DND-41 (cell line): ENCODE results near the gene FRMPD1.

Experiments
- ATAC-seq: fragments of 200-7000 bp; cut with Tn5 transposase; 3 replicates; pipeline ENCODE4 v1.9.1; 2021; ENCODE audit warnings: low read depth; ENCODE audit not compliant: insufficient read depth
- DNase-seq: peaks from one replicate; pipeline ENCODE4 v3.0.0-alpha.2; 2020
- H2AFZ ChIP-seq: 2 replicates; pipeline ENCODE4 v1.6.0; 2012; ENCODE audit warnings: low read depth, low read length
- H3K27ac ChIP-seq: 2 replicates; pipeline ENCODE4 v1.5.1; 2012; ENCODE audit warnings: low read length, inconsistent platforms
- H3K27me3 ChIP-seq: fragments of 200-600 bp; sonication (generic); 2 replicates; pipeline ENCODE4 v1.6.0; 2012; ENCODE audit warnings: low read length, mild to moderate bottlenecking, inconsistent platforms; ENCODE audit not compliant: insufficient read depth, poor library complexity
- H3K36me3 ChIP-seq: 2 replicates; pipeline ENCODE4 v1.5.1; 2012; ENCODE audit warnings: low read length, inconsistent platforms; ENCODE audit not compliant: insufficient read depth
- H3K4me1 ChIP-seq: 2 replicates; pipeline ENCODE4 v1.5.1; 2012; ENCODE audit warnings: mild to moderate bottlenecking, low read length; ENCODE audit not compliant: insufficient read depth
- H3K4me2 ChIP-seq: 2 replicates; pipeline ENCODE4 v1.6.0; 2012; ENCODE audit warnings: mild to moderate bottlenecking, moderate library complexity, low read length, inconsistent platforms; ENCODE audit not compliant: insufficient read depth
- H3K4me3 ChIP-seq, 2 experiments: fragments of 200-600 bp in 1 of 2; shearing (Covaris generic) in 1 of 2; 2 replicates each; pipeline ENCODE4 v1.5.1; 2012 to 2016; ENCODE audit warnings: inconsistent platforms in 2 of 2, low read length in 2 of 2, mild to moderate bottlenecking in 2 of 2, low read depth in 1 of 2, moderate library complexity in 1 of 2
- H3K79me2 ChIP-seq: 2 replicates; pipeline ENCODE4 v1.6.0; 2012; ENCODE audit warnings: low read length, inconsistent platforms; ENCODE audit not compliant: insufficient read depth
- H3K9ac ChIP-seq: 2 replicates; pipeline ENCODE4 v1.6.0; 2012; ENCODE audit warnings: low read depth, mild to moderate bottlenecking, inconsistent platforms, low read length, moderate library complexity
- H3K9me3 ChIP-seq: 2 replicates; pipeline ENCODE4 v1.5.1; 2012; ENCODE audit warnings: low read length, moderate library complexity, mild to moderate bottlenecking, inconsistent platforms; ENCODE audit not compliant: insufficient read depth, severe bottlenecking
- H4K20me1 ChIP-seq: 2 replicates; pipeline ENCODE4 v1.6.0; 2012; ENCODE audit warnings: low read length; ENCODE audit not compliant: insufficient read depth
- CTCF ChIP-seq: IDR thresholded peaks from 2 replicates; pipeline ENCODE4 v1.5.1; 2012; ENCODE audit warnings: borderline replicate concordance, low read length, moderate library complexity, mild to moderate bottlenecking; ENCODE audit not compliant: poor library complexity, severe bottlenecking; ENCODE audit errors: extremely low read depth
- EZH2 ChIP-seq: IDR thresholded peaks from 3 replicates; pipeline ENCODE4 v1.6.1; 2012; ENCODE audit warnings: borderline replicate concordance, low read depth, mild to moderate bottlenecking, moderate library complexity, low read length, inconsistent platforms; ENCODE audit not compliant: severe bottlenecking

FRMPD1 gene

GRCh38 chr9:37677435-37677834 lies 26.7 kb downstream of the FRMPD1 start:
- H3K4me2 ChIP-seq = no peak overlapping the region
- peaks cover 7% of the 10 kb centered on the region for H3K27me3 ChIP-seq

GRCh38 chr9:37678789-37679273 lies 28.1 kb downstream of the FRMPD1 start:
- ATAC-seq = 0 out of 3 replicates have a peak, but pooled peaks have one; percentile 37
- H3K4me1 ChIP-seq = no peaks in the 10 kb centered on the region
- H3K4me2 ChIP-seq = no peak overlapping the region
- peak; percentile 14 for DNase-seq
- H3K79me2 ChIP-seq = no peaks in the 10 kb centered on the region
- H3K27me3 ChIP-seq = peaks cover 13% of the 10 kb centered on the region
- H3K4me3 ChIP-seq = no peak overlapping the region
- H3K36me3 ChIP-seq = no peaks in the 10 kb centered on the region
- no peak overlapping the region for H3K27ac ChIP-seq
- no peak overlapping the region for H2AFZ ChIP-seq
- no peak for TF ChIP-seq EZH2
- TF ChIP-seq CTCF = peak; percentile 11
- H3K9me3 ChIP-seq = no peaks in the 10 kb centered on the region
- H4K20me1 ChIP-seq = no peaks in the 10 kb centered on the region
- no peak overlapping the region for H3K9ac ChIP-seq

More at GRCh38 chr9:37677435-37677834, 26.7 kb downstream of the FRMPD1 start:
- H4K20me1 ChIP-seq = no peaks in the 10 kb centered on the region
- TF ChIP-seq CTCF = no peak
- TF ChIP-seq EZH2 = no peak
- no peak for ATAC-seq
- no peaks in the 10 kb centered on the region for H3K9me3 ChIP-seq
- H3K9ac ChIP-seq = no peak overlapping the region
- no peaks in the 10 kb centered on the region for H3K79me2 ChIP-seq
- no peak for DNase-seq
- H3K36me3 ChIP-seq = no peaks in the 10 kb centered on the region
- no peak overlapping the region for H2AFZ ChIP-seq
- H3K4me1 ChIP-seq = no peaks in the 10 kb centered on the region
- H3K4me3 ChIP-seq = no peak overlapping the region
- H3K27ac ChIP-seq = no peak overlapping the region

GRCh38 chr9:37679649-37680402 lies 29.1 kb downstream of the FRMPD1 start:
- DNase-seq (no peak), ATAC-seq (no peak)
- H2AFZ ChIP-seq = no peak overlapping the region
- peaks cover 13% of the 10 kb centered on the region for H3K27me3 ChIP-seq
- H3K4me1 ChIP-seq = no peaks in the 10 kb centered on the region
- no peaks in the 10 kb centered on the region for H4K20me1 ChIP-seq
- no peaks in the 10 kb centered on the region for H3K9me3 ChIP-seq
- H3K79me2 ChIP-seq = no peaks in the 10 kb centered on the region
- H3K9ac ChIP-seq = no peak overlapping the region
- no peak overlapping the region for H3K27ac ChIP-seq
- no peak overlapping the region for H3K4me2 ChIP-seq
- no peaks in the 10 kb centered on the region for H3K36me3 ChIP-seq
- TF ChIP-seq CTCF (no peak), EZH2 (no peak)
- no peak overlapping the region for H3K4me3 ChIP-seq
